H4 (cell line): ENCODE results near the gene HOXB3. TPM values are rescaled to one million over a fixed set of nuclear protein-coding genes. Genes with fewer than 3 reads are reported as not detected.
A peak's percentile ranks its signal among the peaks of the same experiment; 100 is the strongest.

Experiments
- DNase-seq: peaks from one replicate; pipeline ENCODE4 v3.0.0-alpha.2; 2015; ENCODE audit warnings: low spot score
- total RNA-seq: library from RNA; depleted of rRNA; stranded (reverse); fragments of >200 nt; shearing (Covaris generic); gene quantifications from 2 replicates; pipeline ENCODE4 v1.2.3, GENCODE V29; 2014

The HOXB3 gene
- total RNA-seq, 1 experiment from 2014 or later = 2.0 TPM

GRCh38 chr17:48586355-48587258 is 3.4 kb downstream of the HOXB3 start:
- no peak for DNase-seq

GRCh38 chr17:48584223-48584741 is 5.8 kb downstream of the HOXB3 start:
- no peak for DNase-seq

- no peak for DNase-seq
Measured at GRCh38 chr17:48583708-48584222, 6.3 kb downstream of the HOXB3 start.

GRCh38 chr17:48582750-48583069 is 7.3 kb downstream of the HOXB3 start:
- DNase-seq = no peak

GRCh38 chr17:48579760-48580554 is 10.1 kb downstream of the HOXB3 start:
- DNase-seq = no peak

GRCh38 chr17:48579471-48579759 is 10.6 kb downstream of the HOXB3 start:
- DNase-seq = no peak

GRCh38 chr17:48578616-48579470 is 11.2 kb downstream of the HOXB3 start:
- no peak for DNase-seq

- DNase-seq = no peak
Measured at GRCh38 chr17:48577946-48578615, 12.0 kb downstream of the HOXB3 start, which contains the start of gene HOXB4. Gene HOXB4, minus strand, starts transcription at chr17:48578350. Its CDS starts 31 bp downstream, at chr17:48578319.

GRCh38 chr17:48577330-48577945 is 12.6 kb downstream of the HOXB3 start:
- no peak for DNase-seq

GRCh38 chr17:48576479-48577309 is 13.3 kb downstream of the HOXB3 start:
- peak; percentile 56 for DNase-seq

- no peak for DNase-seq
Measured at GRCh38 chr17:48575673-48576478, 14.2 kb downstream of the HOXB3 start.

GRCh38 chr17:48575066-48575582 is 14.9 kb downstream of the HOXB3 start:
- no peak for DNase-seq

- DNase-seq = no peak
Measured at GRCh38 chr17:48574505-48575065, 15.5 kb downstream of the HOXB3 start.

GRCh38 chr17:48571826-48572417 is 18.1 kb downstream of the HOXB3 start:
- DNase-seq = no peak

GRCh38 chr17:48571024-48571818 is 18.8 kb downstream of the HOXB3 start:
- no peak for DNase-seq

- DNase-seq = no peak
Measured at GRCh38 chr17:48570325-48571023, 19.6 kb downstream of the HOXB3 start.
